Ishikawa (cell line): Measurements from ENCODE around the gene DMBX1.

Experiments used
- CREB1 ChIP-seq: IDR thresholded peaks from 2 replicates; pipeline ENCODE4 v1.6.1; 2012; ENCODE audit warnings: low read depth
- EGR1 ChIP-seq: IDR thresholded peaks from 2 replicates; pipeline ENCODE4 v1.6.1; 2012
- EP300 ChIP-seq: IDR thresholded peaks from 2 replicates; pipeline ENCODE4 v1.6.1; 2012; ENCODE audit warnings: borderline replicate concordance
- MAX ChIP-seq: IDR thresholded peaks from 2 replicates; pipeline ENCODE4 v1.6.1; 2012
- REST ChIP-seq: IDR thresholded peaks from 2 replicates; pipeline ENCODE4 v1.6.1; 2012; ENCODE audit warnings: low read depth, mild to moderate bottlenecking
- TAF1 ChIP-seq: IDR thresholded peaks from 2 replicates; pipeline ENCODE4 v1.6.1; 2012; ENCODE audit warnings: low read depth, mild to moderate bottlenecking
- TCF12 ChIP-seq: IDR thresholded peaks from 2 replicates; pipeline ENCODE4 v1.6.1; 2012; ENCODE audit warnings: low read depth
- TEAD4 ChIP-seq: IDR thresholded peaks from 2 replicates; pipeline ENCODE4 v1.6.1; 2012
- YY1 ChIP-seq: IDR thresholded peaks from 2 replicates; pipeline ENCODE4 v1.6.1; 2012; ENCODE audit warnings: low read depth

GRCh38 chr1:46503421-46503820 lies 13.8 kb downstream of the DMBX1 start:
- TF ChIP-seq TCF12 (no peak), REST (no peak), MAX (no peak), EGR1 (no peak), CREB1 (no peak), YY1 (no peak), TAF1 (no peak), EP300 (no peak), TEAD4 (no peak)
